ENCODE data around the gene KLF15. TPM values are rescaled to one million over a fixed set of nuclear protein-coding genes. Genes with fewer than 3 reads are reported as not detected.

Gene KLF15
- total and polyA plus RNA-seq, 2 donors from 2014 or later, result 22.9 to 30.0 TPM

GRCh38 chr3:126300761-126301481 is 56.3 kb downstream of the KLF15 start:
- peak overlapping the region; percentile 76 to 87 for H3K27ac ChIP-seq (ENCODE audit: low read depth in 2 of 2, low read length in 2 of 2)
- H3K4me3 ChIP-seq (ENCODE audit: low read length in 3 of 3), result peak overlapping the region in 2 of 3 donors; percentile 30 to 31
- TF ChIP-seq CTCF (IDR thresholded peaks at IDR 0.05; ENCODE audit: borderline replicate concordance, extremely low read depth, insufficient read depth), result no peak
- intact Hi-C loops (cut with DNase I), result no loop called here
- H3K9ac ChIP-seq (ENCODE audit: low read length in 3 of 3), result no peak overlapping the region
- no peak for FAIRE-seq
- no peak for DNase-seq
- no peaks in the 10 kb centered on the region for H3K36me3 ChIP-seq (ENCODE audit: control insufficient read depth in 2 of 3, insufficient read depth in 3 of 3, low read length in 3 of 3)
- H3K27me3 ChIP-seq (ENCODE audit: control insufficient read depth, insufficient read depth, low read length), result no peaks in the 10 kb centered on the region
- H3K9me3 ChIP-seq (ENCODE audit: control insufficient read depth in 2 of 3, insufficient read depth in 1 of 3, low read length in 3 of 3), result peaks cover 0 to 4% (median 2%) of the 10 kb centered on the region in 3 donors
- peaks cover 0 to 9% (median 6%) of the 10 kb centered on the region in 3 donors for H3K4me1 ChIP-seq (ENCODE audit: control insufficient read depth in 2 of 3, insufficient read depth in 2 of 3, low read depth in 1 of 3, low read length in 3 of 3)

- FAIRE-seq (no peak), DNase-seq (no peak)
- Histone ChIP-seq H3K9me3 (ENCODE audit: control insufficient read depth in 2 of 3, insufficient read depth in 1 of 3, low read length in 3 of 3) (peaks cover 0 to 4% (median 2%) of the 10 kb centered on the region in 3 donors), H3K27ac (ENCODE audit: low read depth in 2 of 2, low read length in 2 of 2) (peak overlapping the region; percentile 76 to 87), H3K27me3 (ENCODE audit: control insufficient read depth, insufficient read depth, low read length) (no peaks in the 10 kb centered on the region), H3K36me3 (ENCODE audit: control insufficient read depth in 2 of 3, insufficient read depth in 3 of 3, low read length in 3 of 3) (no peaks in the 10 kb centered on the region), H3K4me3 (ENCODE audit: low read length in 3 of 3) (peak overlapping the region in 2 of 3 donors; percentile 30 to 31), H3K4me1 (ENCODE audit: control insufficient read depth in 2 of 3, insufficient read depth in 2 of 3, low read depth in 1 of 3, low read length in 3 of 3) (peaks cover 0 to 11% (median 9%) of the 10 kb centered on the region in 3 donors), H3K9ac (ENCODE audit: low read length in 3 of 3) (no peak overlapping the region)
- no peak for TF ChIP-seq CTCF (IDR thresholded peaks at IDR 0.05; ENCODE audit: borderline replicate concordance, extremely low read depth, insufficient read depth)
- intact Hi-C loops (cut with DNase I), result no loop called here
These were observed 57.0 kb downstream of the KLF15 start for GRCh38 chr3:126300001-126300760.

GRCh38 chr3:126295407-126295939 is 61.7 kb downstream of the KLF15 start:
- peak overlapping the region in 1 of 2 donors; percentile 60 for H3K27ac ChIP-seq (ENCODE audit: low read depth in 2 of 2, low read length in 2 of 2)
- no peaks in the 10 kb centered on the region for H3K9me3 ChIP-seq (ENCODE audit: control insufficient read depth in 2 of 3, insufficient read depth in 1 of 3, low read length in 3 of 3)
- H3K9ac ChIP-seq (ENCODE audit: low read length in 3 of 3), result no peak overlapping the region
- H3K4me3 ChIP-seq (ENCODE audit: low read length in 3 of 3), result no peak overlapping the region
- intact Hi-C loops (cut with DNase I), result no loop called here
- no peak for TF ChIP-seq CTCF (IDR thresholded peaks at IDR 0.05; ENCODE audit: borderline replicate concordance, extremely low read depth, insufficient read depth)
- H3K36me3 ChIP-seq (ENCODE audit: control insufficient read depth in 2 of 3, insufficient read depth in 3 of 3, low read length in 3 of 3), result no peaks in the 10 kb centered on the region
- no peaks in the 10 kb centered on the region for H3K27me3 ChIP-seq (ENCODE audit: control insufficient read depth, insufficient read depth, low read length)
- DNase-seq (no peak), FAIRE-seq (no peak)
- peaks cover 0 to 43% (median 23%) of the 10 kb centered on the region in 3 donors for H3K4me1 ChIP-seq (ENCODE audit: control insufficient read depth in 2 of 3, insufficient read depth in 2 of 3, low read depth in 1 of 3, low read length in 3 of 3)

Measured in kidney (tissue), 14 donors.